ENCODE results near the gene ALKBH2. TPM values are rescaled to one million over a fixed set of nuclear protein-coding genes. Genes with fewer than 3 reads are reported as not detected.

ALKBH2 gene
- 47.8 to 54.7 TPM (median 50.2 TPM) in 5 replicates for total RNA-seq (2022; extraction: Qiagen RNA extraction)

GRCh38 chr12:109093022-109093918 lies at the start of gene ALKBH2:
Gene ALKBH2, minus strand, starts transcription at chr12:109093472. Its CDS starts 686 bp downstream, at chr12:109092786.

GRCh38 chr12:109115758-109116610 lies 22.7 kb upstream of the ALKBH2 start, which contains the start of gene ACACB:
Gene ACACB, plus strand, starts transcription at chr12:109116587. Its CDS starts 22,819 bp downstream, at chr12:109139406.

DNA sequence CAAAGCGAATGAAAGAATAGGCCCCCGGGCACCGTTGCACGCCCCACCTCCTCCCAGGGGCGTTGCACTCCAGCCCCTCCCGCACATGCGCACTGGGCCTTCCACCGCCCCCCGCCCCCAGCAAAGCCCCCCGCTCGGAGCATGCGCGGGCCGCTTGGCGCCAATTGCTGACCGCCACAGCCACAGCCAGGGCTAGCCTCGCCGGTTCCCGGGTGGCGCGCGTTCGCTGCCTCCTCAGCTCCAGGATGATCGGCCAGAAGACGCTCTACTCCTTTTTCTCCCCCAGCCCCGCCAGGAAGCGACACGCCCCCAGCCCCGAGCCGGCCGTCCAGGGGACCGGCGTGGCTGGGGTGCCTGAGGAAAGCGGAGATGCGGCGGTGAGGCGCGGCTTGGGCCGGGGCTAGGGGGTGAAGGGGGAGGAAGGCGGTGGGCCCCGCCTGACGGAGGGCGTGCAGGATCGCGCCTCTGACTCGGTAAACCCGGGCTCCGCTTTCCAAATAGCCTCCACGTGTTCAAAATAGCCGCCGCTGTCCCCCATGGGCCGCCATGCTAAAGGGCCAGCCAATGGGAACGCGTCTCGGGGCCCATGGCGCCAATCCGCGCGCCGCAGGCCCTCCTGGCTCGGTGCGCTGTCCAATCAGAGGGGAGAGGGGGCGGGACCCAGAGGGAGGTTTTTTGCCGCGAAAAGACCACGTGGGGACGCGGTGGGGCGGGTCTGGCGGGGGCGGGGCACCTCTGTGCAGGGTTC lies 4.3 kb upstream of the ALKBH2 start, which contains the start of gene UNG:
TSS of gene UNG (plus strand) at position 163 of the 748 bp plus-strand sequence. CDS start at position 246, 83 bp downstream.

DNA sequence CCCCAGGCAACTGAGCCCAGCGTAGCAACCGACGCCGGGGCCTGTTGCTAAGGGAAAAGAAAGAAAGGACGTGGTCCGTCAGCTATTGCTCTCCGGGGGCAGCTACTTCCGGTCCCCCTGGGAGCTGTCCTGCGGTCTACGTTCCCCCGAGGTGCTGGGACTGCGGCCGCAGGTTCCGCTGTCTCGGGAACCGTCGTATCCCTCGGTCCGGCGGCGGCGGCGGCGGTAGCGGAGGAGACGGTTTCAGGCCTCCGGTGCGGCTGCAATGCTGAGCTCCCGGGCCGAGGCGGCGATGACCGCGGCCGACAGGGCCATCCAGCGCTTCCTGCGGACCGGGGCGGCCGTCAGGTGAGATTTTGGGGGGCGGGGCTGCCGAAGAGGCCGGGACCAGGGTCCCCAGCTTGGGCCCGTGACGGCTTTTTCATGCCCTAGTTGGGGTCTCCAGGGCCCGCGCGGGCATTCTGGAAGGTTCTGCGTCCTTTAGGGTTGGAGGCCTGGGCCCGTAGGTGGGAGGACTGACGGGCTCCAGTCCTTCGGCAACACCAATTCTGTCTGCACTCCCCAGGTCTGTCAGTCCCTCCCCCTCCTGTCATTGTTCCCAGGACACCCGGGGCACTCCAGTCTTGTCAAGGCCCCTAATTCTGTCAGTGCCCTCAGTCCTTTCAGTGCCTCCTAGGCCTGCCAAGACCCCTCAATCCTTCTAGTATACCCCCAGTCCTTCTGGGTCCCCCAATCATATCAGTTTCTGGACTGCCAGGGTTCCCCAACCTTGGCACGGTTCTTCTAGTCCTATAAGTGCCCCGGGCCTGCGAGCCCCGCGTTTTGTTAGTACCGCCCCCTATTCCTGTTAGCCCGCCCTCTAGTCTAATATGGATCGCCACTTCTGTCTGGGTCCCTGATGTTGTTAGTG lies 40.6 kb downstream of the ALKBH2 start, which contains the start of gene USP30:
TSS of gene USP30 (plus strand) at position 163 of the 910 bp plus-strand sequence. CDS start at position 266, 103 bp downstream.

Other genes with a start within 250 kb of the ALKBH2 start
- 11.9 to 28.6 TPM (median 24.1 TPM) in 5 replicates for gene SSH1, start 235.9 kb downstream of the ALKBH2 start, total RNA-seq (2022; extraction: Qiagen RNA extraction)
- gene DAO, start 213.4 kb downstream of the ALKBH2 start, total RNA-seq (2022; extraction: Qiagen RNA extraction), result not detected in 5 replicates
- gene SVOP, start 72.4 kb downstream of the ALKBH2 start, total RNA-seq (2022; extraction: Qiagen RNA extraction), result not detected in 5 replicates
- gene USP30, start 40.9 kb downstream of the ALKBH2 start, total RNA-seq (2022; extraction: Qiagen RNA extraction), result 6.9 to 10.7 TPM (median 9.8 TPM) in 5 replicates
- 90.2 to 96.5 TPM (median 93.2 TPM) in 5 replicates for gene UNG, start 4.1 kb upstream of the ALKBH2 start, total RNA-seq (2022; extraction: Qiagen RNA extraction)
- gene ACACB, start 23.1 kb upstream of the ALKBH2 start, total RNA-seq (2022; extraction: Qiagen RNA extraction), result 11.0 to 18.0 TPM (median 15.5 TPM) in 5 replicates
- 0.02 to 0.08 TPM (median 0.08 TPM) in 4 of 5 replicates, not detected in the other for gene FOXN4, start 215.8 kb upstream of the ALKBH2 start, total RNA-seq (2022; extraction: Qiagen RNA extraction)